OCI-LY3 (cell line): ENCODE data around the gene NPC2.

ENCODE experiments used
- CTCF ChIP-seq: fragments of 200-600, 300-600 bp; sonication (generic); IDR thresholded peaks from 2 replicates; pipeline ENCODE4 v1.5.1; 2014; ENCODE audit warnings: antibody characterized with exemption, low read length, low read depth
- EZH2phosphoT487 ChIP-seq: fragments of 200-600 bp; shearing (Covaris generic); IDR thresholded peaks from 2 replicates; pipeline ENCODE4 v1.6.1; 2018; ENCODE audit warnings: antibody characterized with exemption, mixed run types, low read depth

GRCh38 chr14:74490486-74490885 is 2.6 kb downstream of the NPC2 start:
- TF ChIP-seq CTCF (no peak), EZH2phosphoT487 (no peak)
